ENCODE measurements around the gene PRR18. TPM values are rescaled to one million over a fixed set of nuclear protein-coding genes. Genes with fewer than 3 reads are reported as not detected.

The PRR18 gene
- total RNA-seq, 1 experiment from 2014 or later: not detected

- Histone ChIP-seq H3K9me2 (replicated peaks; ENCODE audit: low read length) (no peaks in the 10 kb centered on the region), H3K4me2 (ENCODE audit: low read length) (no peak overlapping the region), H3K9me3 (ENCODE audit: low read length) (no peaks in the 10 kb centered on the region), H3K79me2 (ENCODE audit: low read length) (no peaks in the 10 kb centered on the region), H3K36me3 (ENCODE audit: low read depth, low read length) (no peaks in the 10 kb centered on the region), H3K27me3 (ENCODE audit: low read length) (peaks cover 28% of the 10 kb centered on the region), H3K27ac (ENCODE audit: low read length) (no peak overlapping the region), H3K4me3 (ENCODE audit: low read length) (no peak overlapping the region), H3K4me1 (ENCODE audit: insufficient read depth, low read length) (no peaks in the 10 kb centered on the region), H3F3A (ENCODE audit: low read length, unreplicated experiment) (no peaks in the 10 kb centered on the region), H4K20me1 (ENCODE audit: low read length) (no peaks in the 10 kb centered on the region), H2AFZ (ENCODE audit: low read length) (no peak overlapping the region), H3K9ac (ENCODE audit: low read length) (no peak overlapping the region)
- no peak for ATAC-seq
- ChIA-PET POLR2A (ENCODE audit: unreplicated experiment) (no interaction called here), CTCF (no interaction called here)
- DNase-seq: no peak
- TF ChIP-seq EZH2phosphoT487 (IDR thresholded peaks at IDR 0.05; ENCODE audit: borderline replicate concordance, low read length): no peak
- TF ChIP-seq CTCF (conservative IDR thresholded peaks at IDR 0.05; ENCODE audit: low read depth, low read length): no peak
- no peak for TF ChIP-seq EZH2 (IDR thresholded peaks at IDR 0.05; ENCODE audit: low read length, unreplicated experiment)
- BruUV-seq (replicated peaks): no TSS peak
- intact Hi-C loops (cut with micrococcal nuclease): no loop called here
Measured at GRCh38 chr6:166286839-166287271, 21.3 kb downstream of the PRR18 start.

- Histone ChIP-seq H3K27ac (ENCODE audit: low read length) (no peak overlapping the region), H3K9me2 (replicated peaks; ENCODE audit: low read length) (no peaks in the 10 kb centered on the region), H3K36me3 (ENCODE audit: low read depth, low read length) (no peaks in the 10 kb centered on the region), H3K4me1 (ENCODE audit: insufficient read depth, low read length) (no peaks in the 10 kb centered on the region), H3K4me2 (ENCODE audit: low read length) (no peak overlapping the region), H3K27me3 (ENCODE audit: low read length) (peaks cover 26% of the 10 kb centered on the region), H3K9ac (ENCODE audit: low read length) (no peak overlapping the region), H3K9me3 (ENCODE audit: low read length) (no peaks in the 10 kb centered on the region), H3K4me3 (ENCODE audit: low read length) (no peak overlapping the region), H4K20me1 (ENCODE audit: low read length) (no peaks in the 10 kb centered on the region), H2AFZ (ENCODE audit: low read length) (no peak overlapping the region), H3K79me2 (ENCODE audit: low read length) (no peaks in the 10 kb centered on the region), H3F3A (ENCODE audit: low read length, unreplicated experiment) (no peaks in the 10 kb centered on the region)
- ATAC-seq (no peak), DNase-seq (no peak)
- CTCF ChIA-PET: no interaction called here
- POLR2A ChIA-PET (ENCODE audit: unreplicated experiment): no interaction called here
- no TSS peak for BruUV-seq (replicated peaks)
- TF ChIP-seq EZH2phosphoT487 (IDR thresholded peaks at IDR 0.05; ENCODE audit: borderline replicate concordance, low read length): no peak
- no peak for TF ChIP-seq CTCF (conservative IDR thresholded peaks at IDR 0.05; ENCODE audit: low read depth, low read length)
- no peak for TF ChIP-seq EZH2 (IDR thresholded peaks at IDR 0.05; ENCODE audit: low read length, unreplicated experiment)
- intact Hi-C loops (cut with micrococcal nuclease): no loop called here
Measured at GRCh38 chr6:166285233-166285632, 23.0 kb downstream of the PRR18 start.

GRCh38 chr6:166284640-166285039 is 23.6 kb downstream of the PRR18 start:
- H3K9ac ChIP-seq (ENCODE audit: low read length): no peak overlapping the region
- no peaks in the 10 kb centered on the region for H3K9me2 ChIP-seq (replicated peaks; ENCODE audit: low read length)
- no peaks in the 10 kb centered on the region for H4K20me1 ChIP-seq (ENCODE audit: low read length)
- no peak for DNase-seq
- ChIA-PET CTCF (no interaction called here), POLR2A (ENCODE audit: unreplicated experiment) (no interaction called here)
- no peak for ATAC-seq
- no peaks in the 10 kb centered on the region for H3K9me3 ChIP-seq (ENCODE audit: low read length)
- no TSS peak for BruUV-seq (replicated peaks)
- TF ChIP-seq EZH2phosphoT487 (IDR thresholded peaks at IDR 0.05; ENCODE audit: borderline replicate concordance, low read length) (no peak), CTCF (conservative IDR thresholded peaks at IDR 0.05; ENCODE audit: low read depth, low read length) (no peak), EZH2 (IDR thresholded peaks at IDR 0.05; ENCODE audit: low read length, unreplicated experiment) (no peak)
- H2AFZ ChIP-seq (ENCODE audit: low read length): no peak overlapping the region
- H3K27ac ChIP-seq (ENCODE audit: low read length): no peak overlapping the region
- H3K79me2 ChIP-seq (ENCODE audit: low read length): no peaks in the 10 kb centered on the region
- no peaks in the 10 kb centered on the region for H3F3A ChIP-seq (ENCODE audit: low read length, unreplicated experiment)
- H3K36me3 ChIP-seq (ENCODE audit: low read depth, low read length): no peaks in the 10 kb centered on the region
- no peaks in the 10 kb centered on the region for H3K4me1 ChIP-seq (ENCODE audit: insufficient read depth, low read length)
- no peak overlapping the region for H3K4me2 ChIP-seq (ENCODE audit: low read length)
- peaks cover 26% of the 10 kb centered on the region for H3K27me3 ChIP-seq (ENCODE audit: low read length)
- intact Hi-C loops (cut with micrococcal nuclease): no loop called here
- no peak overlapping the region for H3K4me3 ChIP-seq (ENCODE audit: low read length)

Measured in PC-3 (cell line).